Osteoblast (primary cell): Measurements from ENCODE around the gene PODNL1. TPM values are rescaled to one million over a fixed set of nuclear protein-coding genes. Genes with fewer than 3 reads are reported as not detected.
"Not testable (repeated sequence)": the region's sequence is repeated elsewhere in the genome, so short reads cannot be mapped to it uniquely, and the experiment has no call there.

ENCODE experiments used
- DNase-seq: peaks from one replicate; pipeline ENCODE4 v3.0.0; 2011; ENCODE audit warnings: low spot score, mixed read lengths; ENCODE audit not compliant: insufficient read length; ENCODE audit errors: missing footprints
- H2AFZ ChIP-seq: 2 replicates; pipeline ENCODE4 v1.6.0; 2011; ENCODE audit warnings: mild to moderate bottlenecking, low read length
- H3K27ac ChIP-seq: 2 replicates; pipeline ENCODE4 v1.5.1; 2011; ENCODE audit warnings: mild to moderate bottlenecking, low read depth, low read length, moderate library complexity
- H3K27me3 ChIP-seq: 2 replicates; pipeline ENCODE4 v1.6.0; 2012; ENCODE audit warnings: mild to moderate bottlenecking, control low read depth, inconsistent platforms, low read length, moderate library complexity; ENCODE audit not compliant: insufficient read depth
- H3K36me3 ChIP-seq: 2 replicates; pipeline ENCODE4 v1.5.1; 2011; ENCODE audit warnings: mild to moderate bottlenecking, low read length, control low read depth, moderate library complexity; ENCODE audit not compliant: insufficient read depth
- H3K4me1 ChIP-seq: 2 replicates; pipeline ENCODE4 v1.5.1; 2011; ENCODE audit warnings: mild to moderate bottlenecking, low read length, control low read depth, moderate library complexity; ENCODE audit not compliant: insufficient read depth
- H3K4me2 ChIP-seq: 2 replicates; pipeline ENCODE4 v1.6.0; 2011; ENCODE audit warnings: mild to moderate bottlenecking, low read length; ENCODE audit not compliant: insufficient read depth
- H3K4me3 ChIP-seq: fragments of 200-600 bp; sonication (generic); 3 replicates; pipeline ENCODE4 v1.5.1; 2012; ENCODE audit warnings: mild to moderate bottlenecking, low read length, inconsistent platforms; ENCODE audit not compliant: insufficient read depth
- H3K79me2 ChIP-seq: 2 replicates; pipeline ENCODE4 v1.6.0; 2012; ENCODE audit warnings: mild to moderate bottlenecking, low read length, control low read depth, inconsistent platforms; ENCODE audit not compliant: insufficient read depth
- H3K9me3 ChIP-seq: 2 replicates; pipeline ENCODE4 v1.5.1; 2011; ENCODE audit warnings: low read depth, low read length, control low read depth
- H4K20me1 ChIP-seq: 2 replicates; pipeline ENCODE4 v1.6.0; 2012; ENCODE audit warnings: mild to moderate bottlenecking, low read length, control low read depth; ENCODE audit not compliant: insufficient read depth
- CTCF ChIP-seq: IDR thresholded peaks from 2 replicates; pipeline ENCODE4 v1.5.1; 2011; ENCODE audit warnings: mild to moderate bottlenecking, low read depth, low read length, moderate library complexity; ENCODE audit errors: extremely low read depth
- total RNA-seq: library from RNA; depleted of rRNA; stranded (reverse); fragments of >200 nt; gene quantifications from 2 replicates; pipeline ENCODE4 v1.2.3, GENCODE V29; 2012

PODNL1 gene
- total RNA-seq, 1 donor: 4.0 TPM

GRCh38 chr19:13977803-13978202 is 39.6 kb upstream of the PODNL1 start:
- no peak overlapping the region for H3K27ac ChIP-seq
- no peaks in the 10 kb centered on the region for H3K4me1 ChIP-seq
- H3K79me2 ChIP-seq: no peaks in the 10 kb centered on the region
- no peaks in the 10 kb centered on the region for H4K20me1 ChIP-seq
- peaks cover 12% of the 10 kb centered on the region for H3K36me3 ChIP-seq
- no peak for TF ChIP-seq CTCF
- no peak overlapping the region for H2AFZ ChIP-seq
- H3K27me3 ChIP-seq: no peaks in the 10 kb centered on the region
- H3K9me3 ChIP-seq: no peaks in the 10 kb centered on the region
- no peak overlapping the region for H3K4me3 ChIP-seq
- no peak for DNase-seq
- H3K4me2 ChIP-seq: no peak overlapping the region

- H3K27ac ChIP-seq: no peak overlapping the region
- H4K20me1 ChIP-seq: no peaks in the 10 kb centered on the region
- no peak for TF ChIP-seq CTCF
- no peak for DNase-seq
- no peak overlapping the region for H2AFZ ChIP-seq
- no peaks in the 10 kb centered on the region for H3K79me2 ChIP-seq
- H3K4me3 ChIP-seq: no peak overlapping the region
- H3K4me2 ChIP-seq: no peak overlapping the region
- no peaks in the 10 kb centered on the region for H3K27me3 ChIP-seq
- H3K4me1 ChIP-seq: no peaks in the 10 kb centered on the region
- H3K36me3 ChIP-seq: peaks cover 9% of the 10 kb centered on the region
- H3K9me3 ChIP-seq: no peaks in the 10 kb centered on the region
Observed at GRCh38 chr19:13976446-13976845, 38.2 kb upstream of the PODNL1 start.

- no peaks in the 10 kb centered on the region for H3K9me3 ChIP-seq
- H3K79me2 ChIP-seq: no peaks in the 10 kb centered on the region
Observed at GRCh38 chr19:13975870-13976269, 37.7 kb upstream of the PODNL1 start.

GRCh38 chr19:13974073-13974472 is 35.9 kb upstream of the PODNL1 start:
- Histone ChIP-seq H3K4me1 (no peaks in the 10 kb centered on the region), H4K20me1 (no peaks in the 10 kb centered on the region), H3K4me3 (no peak overlapping the region), H3K4me2 (no peak overlapping the region), H2AFZ (no peak overlapping the region), H3K36me3 (peaks cover 21% of the 10 kb centered on the region), H3K27ac (no peak overlapping the region), H3K79me2 (no peaks in the 10 kb centered on the region), H3K27me3 (no peaks in the 10 kb centered on the region), H3K9me3 (no peaks in the 10 kb centered on the region)
- no peak for TF ChIP-seq CTCF
- DNase-seq: no peak

More at GRCh38 chr19:13975870-13976269, 37.7 kb upstream of the PODNL1 start:
- Histone ChIP-seq H3K4me1 (no peaks in the 10 kb centered on the region), H3K36me3 (peaks cover 9% of the 10 kb centered on the region), H4K20me1 (no peaks in the 10 kb centered on the region), H2AFZ (no peak overlapping the region), H3K4me2 (no peak overlapping the region), H3K27ac (no peak overlapping the region), H3K4me3 (no peak overlapping the region), H3K27me3 (no peaks in the 10 kb centered on the region)
- TF ChIP-seq CTCF: no peak
- DNase-seq: no peak

GRCh38 chr19:13973479-13973878 is 35.3 kb upstream of the PODNL1 start:
- peaks cover 24% of the 10 kb centered on the region for H3K36me3 ChIP-seq
- DNase-seq, H3K79me2 ChIP-seq, H3K27ac ChIP-seq, H3K27me3 ChIP-seq, H3K9me3 ChIP-seq, H4K20me1 ChIP-seq, H3K4me1 ChIP-seq, H3K4me2 ChIP-seq, H2AFZ ChIP-seq, H3K4me3 ChIP-seq: not testable (repeated sequence)
